MCF 10A (cell line): ENCODE data around the gene ZCWPW1. TPM values are rescaled to one million over a fixed set of nuclear protein-coding genes. Genes with fewer than 3 reads are reported as not detected.
"Not testable (repeated sequence)": the region's sequence is repeated elsewhere in the genome, so short reads cannot be mapped to it uniquely, and the experiment has no call there.

Experiments
- BruUV-seq: library from RNA; stranded (reverse); fragments of 400-500 nt; replicated peaks from 2 replicates; lab custom pipeline; 2021; lab: Mats Ljungman, UMichigan
- CTCF ChIA-PET: fragments of 300-600 bp; sonication (Branson Sonifier 250); formaldehyde crosslinking; extraction: SDS; loops from one replicate; lab custom pipeline; 2021; ENCODE audit warnings: antibody characterized with exemption, inconsistent platforms; lab: Yijun Ruan, JAX
- POLR2A ChIA-PET: fragments of 300-600, 350-650 bp; sonication (Branson Sonifier 250); formaldehyde crosslinking; extraction: SDS; loops from one replicate; lab custom pipeline; 2020; ENCODE audit warnings: antibody characterized with exemption, inconsistent platforms; lab: Yijun Ruan, JAX
- DNase-seq: peaks from one replicate; pipeline ENCODE4 v3.0.0-alpha.2; 2018; ENCODE audit not compliant: unreplicated experiment
- H3K27ac Mint-ChIP-seq: one replicate; pipeline ENCODE4 v1.8.0; 2022; ENCODE audit warnings: mild to moderate bottlenecking, low read depth, mixed read lengths; ENCODE audit not compliant: unreplicated experiment
- H3K27me3 Mint-ChIP-seq: one replicate; pipeline ENCODE4 v1.8.0; 2022; ENCODE audit warnings: mixed read lengths; ENCODE audit not compliant: insufficient read depth, unreplicated experiment
- H3K36me3 Mint-ChIP-seq: one replicate; pipeline ENCODE4 v1.8.0; 2022; ENCODE audit warnings: mild to moderate bottlenecking, moderate library complexity, mixed read lengths; ENCODE audit not compliant: insufficient read depth, unreplicated experiment
- H3K4me1 Mint-ChIP-seq: one replicate; pipeline ENCODE4 v1.8.0; 2022; ENCODE audit warnings: mixed read lengths; ENCODE audit not compliant: insufficient read depth, unreplicated experiment
- H3K4me3 Mint-ChIP-seq: one replicate; pipeline ENCODE4 v1.8.0; 2022; ENCODE audit warnings: mild to moderate bottlenecking, moderate library complexity, mixed read lengths; ENCODE audit not compliant: unreplicated experiment
- H3K9me3 Mint-ChIP-seq: one replicate; pipeline ENCODE4 v1.8.0; 2022; ENCODE audit warnings: mixed read lengths; ENCODE audit not compliant: unreplicated experiment
- intact Hi-C: fragments of 100-400 bp; cut with micrococcal nuclease; formaldehyde crosslinking; loops from 2 replicates; pipeline ENCODE4 v1.14.1; 2022
- total RNA-seq: library from RNA; stranded (reverse); gene quantifications from 2 replicates; pipeline ENCODE4 v1.2.3, GENCODE V29; 2022
- TF ChIP-seq, protein P1 (sequence below): fragments of 200-600 bp; IDR thresholded peaks from one replicate; pipeline ENCODE4 v1.8.0; 2022; ENCODE audit warnings: antibody characterized with exemption, mild to moderate bottlenecking; ENCODE audit not compliant: unreplicated experiment

ZCWPW1 gene
- total RNA-seq, 1 experiment from 2014 or later: 6.5 TPM

DNA sequence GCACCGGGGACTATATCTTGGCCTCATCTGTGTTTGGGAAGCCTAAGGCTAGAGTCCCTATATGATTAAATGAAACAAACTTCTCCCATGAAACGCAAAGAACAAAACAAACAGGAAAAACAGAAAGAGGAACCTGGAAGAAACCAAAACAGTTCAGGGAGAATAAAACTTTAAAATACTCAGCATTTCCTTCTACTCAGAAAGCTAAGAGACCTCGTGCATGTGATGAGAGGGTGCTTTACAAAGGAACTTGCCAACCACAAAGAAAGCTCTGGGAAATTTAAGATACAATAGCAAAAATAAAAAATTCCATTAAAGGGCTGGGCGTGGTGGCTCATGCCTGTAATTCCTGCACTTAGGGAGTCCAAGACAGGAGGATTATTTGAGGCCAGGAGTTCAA, 48.3 kb downstream of the ZCWPW1 start:
- no peaks in the 10 kb centered on the region for H3K9me3 Mint-ChIP-seq
- POLR2A ChIA-PET: no interaction called here
- DNase-seq: no peak
- no peak overlapping the region for H3K27ac Mint-ChIP-seq
- TF ChIP-seq, protein P1, sequence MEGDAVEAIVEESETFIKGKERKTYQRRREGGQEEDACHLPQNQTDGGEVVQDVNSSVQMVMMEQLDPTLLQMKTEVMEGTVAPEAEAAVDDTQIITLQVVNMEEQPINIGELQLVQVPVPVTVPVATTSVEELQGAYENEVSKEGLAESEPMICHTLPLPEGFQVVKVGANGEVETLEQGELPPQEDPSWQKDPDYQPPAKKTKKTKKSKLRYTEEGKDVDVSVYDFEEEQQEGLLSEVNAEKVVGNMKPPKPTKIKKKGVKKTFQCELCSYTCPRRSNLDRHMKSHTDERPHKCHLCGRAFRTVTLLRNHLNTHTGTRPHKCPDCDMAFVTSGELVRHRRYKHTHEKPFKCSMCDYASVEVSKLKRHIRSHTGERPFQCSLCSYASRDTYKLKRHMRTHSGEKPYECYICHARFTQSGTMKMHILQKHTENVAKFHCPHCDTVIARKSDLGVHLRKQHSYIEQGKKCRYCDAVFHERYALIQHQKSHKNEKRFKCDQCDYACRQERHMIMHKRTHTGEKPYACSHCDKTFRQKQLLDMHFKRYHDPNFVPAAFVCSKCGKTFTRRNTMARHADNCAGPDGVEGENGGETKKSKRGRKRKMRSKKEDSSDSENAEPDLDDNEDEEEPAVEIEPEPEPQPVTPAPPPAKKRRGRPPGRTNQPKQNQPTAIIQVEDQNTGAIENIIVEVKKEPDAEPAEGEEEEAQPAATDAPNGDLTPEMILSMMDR: no peak
- BruUV-seq: no TSS peak
- H3K4me3 Mint-ChIP-seq: no peak overlapping the region
- no peaks in the 10 kb centered on the region for H3K36me3 Mint-ChIP-seq
- CTCF ChIA-PET: no interaction called here
- H3K4me1 Mint-ChIP-seq: no peaks in the 10 kb centered on the region
- intact Hi-C loops: no loop called here
- H3K27me3 Mint-ChIP-seq: peaks cover 29% of the 10 kb centered on the region

DNA sequence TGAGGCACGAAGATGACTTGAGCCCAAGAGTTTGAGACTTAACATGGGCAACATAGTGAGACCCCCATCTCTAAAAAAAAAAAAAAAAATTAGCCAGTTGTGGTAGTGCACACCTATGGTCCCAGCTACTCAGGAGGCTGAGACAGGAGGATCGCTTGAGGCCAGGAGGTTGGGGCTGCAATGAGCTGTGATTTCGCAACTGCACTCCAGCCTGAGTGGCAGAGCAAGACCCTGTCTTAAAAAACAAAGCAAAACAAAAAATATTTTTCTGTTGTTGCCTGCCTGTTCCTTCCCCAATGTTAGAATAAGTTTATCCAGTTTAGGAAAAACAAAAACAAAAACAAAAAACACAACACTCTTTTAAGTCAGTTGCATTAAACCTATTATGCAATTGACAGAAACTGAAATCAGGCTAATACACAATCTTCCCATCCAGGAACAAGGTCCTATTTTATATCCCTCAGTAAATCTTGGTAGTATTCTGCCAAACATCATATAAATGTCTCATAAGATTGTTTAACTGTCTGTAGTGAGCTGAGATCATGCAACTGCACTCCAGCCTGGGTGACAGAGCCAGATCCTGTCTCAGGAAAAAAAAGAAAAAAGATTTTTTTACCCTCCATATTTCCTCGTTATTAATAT, 50.3 kb downstream of the ZCWPW1 start:
- no peak overlapping the region for H3K27ac Mint-ChIP-seq
- no peak for DNase-seq
- TF ChIP-seq, protein P1: no peak
- ChIA-PET POLR2A (interaction anchor here (0.6 to 0.7 kb wide), 2 partner anchors 10 to 13 kb away, joined by 3 read pairs; no protein-coding TSS in a partner anchor), CTCF (no interaction called here)
- intact Hi-C loops: no loop called here
- no peaks in the 10 kb centered on the region for H3K4me1 Mint-ChIP-seq
- H3K27me3 Mint-ChIP-seq: peaks cover 10% of the 10 kb centered on the region
- BruUV-seq: no TSS peak
- H3K36me3 Mint-ChIP-seq: no peaks in the 10 kb centered on the region
- H3K9me3 Mint-ChIP-seq: no peaks in the 10 kb centered on the region
- H3K4me3 Mint-ChIP-seq: no peak overlapping the region

DNA sequence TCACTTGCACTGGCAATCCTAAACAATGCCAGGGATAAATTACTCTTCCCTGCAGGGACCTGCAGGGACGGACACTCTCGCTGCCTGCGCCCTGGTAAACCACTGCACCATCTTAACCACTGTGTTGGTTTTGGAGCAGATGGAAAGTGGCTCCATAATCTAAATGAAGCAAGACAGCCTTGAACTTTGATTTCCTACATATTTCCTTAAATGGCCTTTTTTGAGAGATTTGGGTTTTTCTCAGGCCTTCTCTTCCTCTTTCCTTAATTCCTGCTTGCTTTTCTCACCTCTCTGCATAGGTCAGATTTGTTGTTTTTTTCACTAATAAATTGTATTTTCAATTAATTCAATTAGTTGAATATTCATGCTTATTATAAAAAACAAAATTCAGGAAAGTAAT, 52.4 kb downstream of the ZCWPW1 start:
- ChIA-PET CTCF (no interaction called here), POLR2A (no interaction called here)
- H3K9me3 Mint-ChIP-seq: no peaks in the 10 kb centered on the region
- H3K4me3 Mint-ChIP-seq: no peak overlapping the region
- TF ChIP-seq, protein P1: no peak
- DNase-seq: no peak
- intact Hi-C loops: no loop called here
- BruUV-seq: no TSS peak
- H3K36me3 Mint-ChIP-seq: peaks cover 7% of the 10 kb centered on the region
- H3K27ac Mint-ChIP-seq: no peak overlapping the region
- no peaks in the 10 kb centered on the region for H3K4me1 Mint-ChIP-seq
- H3K27me3 Mint-ChIP-seq: no peaks in the 10 kb centered on the region

DNA sequence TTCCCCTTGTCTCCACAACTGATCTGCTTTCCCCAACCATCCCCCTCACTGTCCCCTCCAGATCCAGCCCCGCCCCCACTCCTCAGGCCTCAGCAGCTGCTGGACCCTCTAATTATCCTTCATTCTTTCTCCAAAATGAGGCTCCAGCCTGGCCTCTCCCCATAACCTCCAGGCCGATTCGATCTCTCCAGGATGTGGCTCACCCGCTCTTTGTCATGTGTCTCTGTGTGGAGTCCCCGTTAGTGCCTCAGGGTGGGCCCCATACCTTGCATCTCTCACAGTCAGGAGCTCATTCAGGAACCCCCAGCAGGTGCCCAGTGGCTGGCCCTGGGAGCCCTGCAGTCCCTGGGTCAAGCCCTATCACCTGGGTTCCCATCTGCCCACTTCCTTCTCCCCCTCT, 53.9 kb downstream of the ZCWPW1 start:
- H3K27ac Mint-ChIP-seq: no peak overlapping the region
- no TSS peak for BruUV-seq
- H3K4me3 Mint-ChIP-seq: no peak overlapping the region
- POLR2A ChIA-PET: interaction anchor here (0.9 kb wide), 1 partner anchor 33 kb away, joined by 4 read pairs; no protein-coding TSS in a partner anchor
- no peaks in the 10 kb centered on the region for H3K9me3 Mint-ChIP-seq
- no peaks in the 10 kb centered on the region for H3K27me3 Mint-ChIP-seq
- no peaks in the 10 kb centered on the region for H3K4me1 Mint-ChIP-seq
- DNase-seq: no peak
- H3K36me3 Mint-ChIP-seq: peaks cover 7% of the 10 kb centered on the region
- intact Hi-C loops: no loop called here
- TF ChIP-seq, protein P1: no peak
- CTCF ChIA-PET: interaction anchor here (1.5 kb wide), 1 partner anchor 34 kb away, joined by 4 read pairs; no protein-coding TSS in a partner anchor

DNA sequence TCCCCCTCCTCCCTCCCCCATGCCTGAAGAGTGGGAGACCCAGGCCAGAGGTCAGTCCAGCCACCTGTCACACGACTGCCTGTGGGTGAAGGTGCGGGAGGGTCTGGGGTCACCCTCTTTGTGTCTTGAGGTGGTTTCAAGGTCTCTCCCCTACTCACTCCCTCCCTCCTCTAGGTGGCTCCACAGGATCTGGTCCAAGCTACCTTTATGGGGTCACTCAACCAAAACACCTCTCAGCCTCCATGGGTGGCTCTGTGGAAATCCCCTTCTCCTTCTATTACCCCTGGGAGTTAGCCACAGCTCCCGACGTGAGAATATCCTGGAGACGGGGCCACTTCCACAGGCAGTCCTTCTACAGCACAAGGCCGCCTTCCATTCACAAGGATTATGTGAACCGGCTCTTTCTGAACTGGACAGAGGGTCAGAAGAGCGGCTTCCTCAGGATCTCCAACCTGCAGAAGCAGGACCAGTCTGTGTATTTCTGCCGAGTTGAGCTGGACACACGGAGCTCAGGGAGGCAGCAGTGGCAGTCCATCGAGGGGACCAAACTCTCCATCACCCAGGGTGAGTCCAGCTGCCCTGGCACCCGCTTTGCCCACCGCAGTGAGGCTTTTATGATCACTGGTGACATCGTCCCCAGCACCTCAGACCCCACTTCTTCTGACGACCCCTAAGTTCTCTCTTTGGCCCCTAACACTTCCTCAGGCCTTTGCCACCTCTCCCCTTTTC, 54.5 kb downstream of the ZCWPW1 start:
- H3K9me3 Mint-ChIP-seq, DNase-seq, H3K4me3 Mint-ChIP-seq, H3K27me3 Mint-ChIP-seq, BruUV-seq, H3K4me1 Mint-ChIP-seq, H3K27ac Mint-ChIP-seq, H3K36me3 Mint-ChIP-seq, intact Hi-C loops: not testable (repeated sequence)
- CTCF ChIA-PET: interaction anchor here (1.5 kb wide), 1 partner anchor 34 kb away, joined by 4 read pairs; no protein-coding TSS in a partner anchor
- POLR2A ChIA-PET: interaction anchor here (0.9 kb wide), 1 partner anchor 34 kb away, joined by 4 read pairs; no protein-coding TSS in a partner anchor
